LNCAP (cell line): ENCODE results near the gene ITIH1.

Experiments used
- TF ChIP-seq, protein P1 (sequence below): fragments of 450-650 bp; IDR thresholded peaks from 2 replicates; pipeline ENCODE4 v1.5.1; 2017; ENCODE audit warnings: mild to moderate bottlenecking

ITIH1 gene

DNA sequence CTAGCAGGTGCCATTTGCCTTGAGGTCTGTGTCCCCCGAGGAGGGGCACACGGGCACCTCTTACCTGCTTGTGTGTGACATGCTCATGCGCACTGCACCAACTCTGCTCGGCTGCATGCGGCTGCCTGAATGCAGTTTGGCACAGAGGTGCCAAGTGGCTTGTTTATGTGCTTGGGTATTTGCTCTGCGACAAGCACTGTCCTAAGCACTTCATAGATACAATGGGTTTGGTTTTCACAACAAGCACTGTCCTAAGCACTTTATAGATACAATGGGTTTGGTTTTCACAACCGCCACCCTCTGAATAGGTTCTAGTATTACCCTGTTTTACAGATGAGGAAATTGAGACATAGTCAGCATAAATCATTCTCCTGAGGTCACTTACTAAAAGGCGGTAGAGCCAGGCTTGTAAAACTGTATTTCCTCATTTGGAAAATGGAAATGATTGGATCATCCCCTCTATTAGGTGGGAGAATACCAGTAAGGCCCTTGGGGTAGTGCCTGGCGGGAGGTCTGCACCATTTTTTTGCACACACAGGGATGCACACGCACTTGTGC, 52.6 kb downstream of the ITIH1 start:
- TF ChIP-seq, protein P1, sequence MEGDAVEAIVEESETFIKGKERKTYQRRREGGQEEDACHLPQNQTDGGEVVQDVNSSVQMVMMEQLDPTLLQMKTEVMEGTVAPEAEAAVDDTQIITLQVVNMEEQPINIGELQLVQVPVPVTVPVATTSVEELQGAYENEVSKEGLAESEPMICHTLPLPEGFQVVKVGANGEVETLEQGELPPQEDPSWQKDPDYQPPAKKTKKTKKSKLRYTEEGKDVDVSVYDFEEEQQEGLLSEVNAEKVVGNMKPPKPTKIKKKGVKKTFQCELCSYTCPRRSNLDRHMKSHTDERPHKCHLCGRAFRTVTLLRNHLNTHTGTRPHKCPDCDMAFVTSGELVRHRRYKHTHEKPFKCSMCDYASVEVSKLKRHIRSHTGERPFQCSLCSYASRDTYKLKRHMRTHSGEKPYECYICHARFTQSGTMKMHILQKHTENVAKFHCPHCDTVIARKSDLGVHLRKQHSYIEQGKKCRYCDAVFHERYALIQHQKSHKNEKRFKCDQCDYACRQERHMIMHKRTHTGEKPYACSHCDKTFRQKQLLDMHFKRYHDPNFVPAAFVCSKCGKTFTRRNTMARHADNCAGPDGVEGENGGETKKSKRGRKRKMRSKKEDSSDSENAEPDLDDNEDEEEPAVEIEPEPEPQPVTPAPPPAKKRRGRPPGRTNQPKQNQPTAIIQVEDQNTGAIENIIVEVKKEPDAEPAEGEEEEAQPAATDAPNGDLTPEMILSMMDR: no peak

DNA sequence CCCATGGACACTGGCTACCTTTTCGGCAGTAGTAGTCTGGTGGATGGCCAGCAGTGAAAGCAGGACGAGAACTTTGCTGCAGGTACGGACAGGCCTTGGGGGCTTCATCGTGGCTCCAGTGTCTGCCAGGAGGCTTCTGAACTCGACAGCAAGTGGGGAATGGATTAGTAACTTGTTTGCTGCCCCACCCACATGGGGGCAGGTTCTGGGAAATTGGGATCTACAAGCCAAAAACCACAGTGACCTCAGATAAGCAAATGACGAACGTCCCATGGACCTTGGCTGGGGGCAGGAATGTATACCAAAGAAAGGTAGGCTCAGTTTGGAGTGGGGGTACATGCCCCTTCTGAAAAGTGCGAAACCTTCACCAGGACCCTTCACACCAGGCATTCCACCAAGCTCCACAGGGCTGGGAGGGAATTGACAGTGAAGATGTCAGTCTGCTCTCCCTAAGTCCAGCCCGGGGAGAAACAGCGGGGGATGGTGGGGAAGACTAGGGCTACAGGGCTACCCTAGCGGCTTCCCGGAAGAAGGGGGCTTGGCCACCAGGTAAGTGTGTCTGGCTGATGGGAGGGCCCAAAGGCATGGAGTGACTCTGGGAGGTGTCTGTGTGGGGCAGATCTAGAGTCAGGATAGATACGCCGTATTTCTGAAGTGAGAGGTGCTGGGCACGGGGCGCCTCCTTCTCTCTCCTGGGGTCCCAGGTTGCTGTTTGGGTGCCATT, 53.3 kb downstream of the ITIH1 start, which contains the start of gene ITIH4:
ITIH4 (minus strand) TSS at position 138 of the 724 bp plus-strand sequence; CDS start at position 108, 30 bp downstream.
- TF ChIP-seq, protein P1: no peak

DNA sequence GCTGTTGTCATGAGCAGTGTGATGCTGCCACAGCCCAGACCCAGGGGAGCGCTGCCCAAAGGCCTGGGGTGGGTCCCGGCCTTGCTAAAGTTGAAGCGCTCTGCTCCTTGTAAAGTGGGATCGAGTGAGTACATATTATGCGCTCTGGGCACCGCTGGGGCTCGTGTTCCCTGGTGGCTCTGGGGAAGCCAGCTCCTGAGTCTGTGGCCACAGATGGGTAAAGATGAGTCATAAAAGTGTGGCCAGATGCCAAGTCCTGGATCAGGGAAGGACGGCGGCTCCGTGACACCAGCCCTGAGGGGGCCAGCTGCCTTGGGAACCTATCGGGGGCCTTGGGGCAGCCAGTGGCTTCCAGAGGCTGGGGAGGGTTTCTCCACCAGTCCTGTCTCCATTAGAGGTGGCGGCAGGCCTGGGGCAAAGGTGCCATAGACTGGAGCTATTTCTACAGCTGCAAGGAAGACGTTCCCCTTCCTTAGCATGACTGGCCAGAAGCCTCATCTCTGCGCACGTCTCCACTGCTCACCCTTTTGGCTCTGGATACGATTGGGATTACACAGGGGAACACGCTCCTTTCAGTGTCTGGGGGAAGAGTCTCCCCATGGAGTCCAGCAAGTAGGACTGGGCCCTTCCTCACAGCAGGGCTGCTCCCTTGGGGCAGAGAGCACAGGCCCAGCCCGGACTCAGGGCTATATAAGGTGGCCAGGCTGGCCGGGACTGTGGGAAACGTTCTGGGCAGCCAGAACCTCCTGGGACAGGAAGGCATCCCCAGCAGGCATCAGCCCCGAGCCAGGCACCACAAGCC, 54.3 kb downstream of the ITIH1 start:
- TF ChIP-seq, protein P1: no peak

DNA sequence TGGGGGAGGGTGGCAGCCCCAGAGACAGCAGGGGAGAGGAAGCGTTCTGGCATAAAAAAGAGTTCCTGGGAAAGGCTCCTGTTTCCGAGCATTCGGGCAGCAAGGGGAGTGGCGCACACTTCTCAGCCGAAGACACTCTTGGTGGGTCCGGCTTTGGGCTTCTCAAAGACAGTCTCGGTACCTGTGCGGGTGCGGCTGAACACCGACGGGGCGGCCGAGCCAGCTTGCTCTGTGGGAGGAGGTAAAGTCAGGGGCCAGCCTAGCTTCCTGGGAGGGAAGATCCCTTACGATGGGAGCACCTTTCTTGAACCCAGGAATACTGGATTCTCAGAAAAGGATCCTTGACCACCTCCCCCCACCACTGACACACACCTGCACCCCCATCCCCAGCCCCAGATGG, 55.8 kb downstream of the ITIH1 start:
- TF ChIP-seq, protein P1: no peak

DNA sequence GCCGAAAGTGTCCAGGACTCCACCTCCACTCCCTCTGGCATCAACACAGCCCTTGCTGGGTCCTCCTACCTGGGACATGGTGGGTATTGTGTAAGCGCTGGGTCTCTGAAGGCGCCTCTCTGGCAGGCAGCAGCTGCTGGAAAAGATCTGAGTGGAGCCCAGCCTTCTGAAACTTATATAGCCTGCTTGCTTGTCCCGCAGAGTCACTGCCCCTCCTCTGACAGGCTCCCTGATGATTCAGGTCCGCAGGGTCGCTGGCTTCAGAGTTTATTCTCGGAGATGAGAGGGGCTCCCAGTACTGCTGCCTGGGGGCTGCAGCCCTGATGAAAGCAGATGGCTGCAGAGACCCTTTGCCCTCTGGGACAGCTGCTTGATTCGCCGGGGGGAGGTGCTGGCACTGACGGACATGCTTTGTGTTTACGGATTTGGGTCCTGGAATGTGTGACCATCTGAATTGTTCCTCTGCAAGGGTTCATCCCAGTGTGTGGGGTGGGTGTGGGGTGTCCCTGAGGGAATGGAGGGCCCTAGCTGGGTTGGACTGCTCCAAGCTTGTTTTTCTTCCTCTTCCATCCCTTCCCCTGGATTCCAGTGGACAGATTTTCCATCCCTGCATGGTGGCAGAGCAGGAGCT, 57.6 kb downstream of the ITIH1 start, which contains the start of gene MUSTN1:
MUSTN1 (minus strand) TSS at position 149 of the 631 bp plus-strand sequence; CDS start at position 78, 71 bp downstream.
- TF ChIP-seq, protein P1: no peak

DNA sequence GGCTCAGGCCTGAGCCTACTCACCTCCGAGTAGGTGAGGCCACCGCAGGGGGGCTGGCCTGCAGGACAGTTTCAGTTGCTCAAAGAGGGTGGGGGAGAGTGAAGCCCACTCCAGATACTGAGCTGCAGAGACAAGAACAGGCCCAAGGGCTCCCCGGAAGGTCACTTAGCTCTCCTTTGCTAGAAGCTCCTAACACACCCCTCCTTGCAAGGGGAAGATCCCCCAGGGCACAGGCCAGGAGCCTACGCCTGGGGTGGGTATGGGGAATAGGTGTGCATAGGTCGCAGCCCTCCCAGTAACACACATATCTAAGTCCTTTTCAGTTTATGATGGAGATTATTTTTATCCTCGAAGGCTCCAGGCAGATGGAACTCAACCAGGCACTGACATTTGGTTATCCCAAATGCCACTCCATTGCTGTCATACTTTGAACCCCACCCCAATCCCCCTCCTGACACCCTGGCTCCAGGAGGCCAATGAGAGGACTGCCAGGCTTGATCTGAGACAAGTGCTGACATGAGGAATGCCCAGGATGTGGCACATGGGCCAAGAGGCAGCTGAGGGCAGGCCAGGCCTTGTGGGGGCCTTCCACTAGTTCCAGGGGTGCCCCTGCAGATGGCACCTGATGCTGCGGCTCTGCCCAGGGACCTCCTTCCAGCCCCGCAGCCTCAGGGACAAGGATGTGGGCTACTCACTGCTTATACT, 58.5 kb downstream of the ITIH1 start:
- TF ChIP-seq, protein P1: no peak

DNA sequence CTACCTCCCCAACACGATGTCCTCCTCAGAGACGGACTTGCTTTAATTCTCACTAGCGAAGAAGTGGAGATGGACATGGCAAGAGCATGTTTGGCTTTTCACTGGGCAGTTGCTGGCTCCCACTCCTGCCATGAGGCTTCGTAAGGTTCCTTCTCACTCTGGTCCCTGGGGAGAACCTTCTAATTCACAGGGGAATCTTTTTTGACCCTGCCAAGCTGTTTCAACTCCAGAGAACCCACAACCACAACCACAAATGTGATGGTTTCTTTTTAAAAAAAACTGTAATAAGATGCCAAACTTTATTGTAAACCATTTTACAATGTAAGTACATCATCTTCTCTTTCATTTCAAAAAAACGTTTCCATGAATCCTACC, 59.1 kb downstream of the ITIH1 start:
- TF ChIP-seq, protein P1: no peak
